ENCODE data around the gene ZBTB7B. TPM values are rescaled to one million over a fixed set of nuclear protein-coding genes. Genes with fewer than 3 reads are reported as not detected.

The ZBTB7B gene
- polyA plus RNA-seq, 2 donors: 71.7 to 95.8 TPM

DNA sequence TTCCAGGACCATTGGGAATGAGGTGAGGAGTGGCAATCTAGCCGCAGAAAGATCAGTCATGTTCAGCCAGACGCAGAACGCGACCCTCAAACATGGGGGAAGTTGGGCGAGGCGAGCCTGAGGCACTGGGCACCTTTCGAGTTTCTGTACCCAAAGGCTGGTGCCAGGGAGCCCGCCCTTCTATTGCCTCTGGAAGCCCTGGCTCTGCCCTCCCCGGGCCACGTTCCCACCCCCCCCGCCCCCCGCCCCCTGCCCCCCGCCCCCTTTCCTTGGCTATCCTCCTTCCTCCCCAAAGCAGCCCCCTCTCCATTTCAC, 2.2 kb upstream of the ZBTB7B start:
- Histone ChIP-seq H3K36me3 (ENCODE audit: control insufficient read depth in 2 of 2, insufficient read depth in 2 of 2, low read length in 1 of 2) (no peaks in the 10 kb centered on the region), H3K4me1 (ENCODE audit: control insufficient read depth in 2 of 2, insufficient read depth in 2 of 2, low read length in 1 of 2) (peaks cover 8 to 10% of the 10 kb centered on the region in 2 donors), H3K27ac (ENCODE audit: low read depth in 2 of 2, low read length in 1 of 2) (peak overlapping the region; percentile 97 to 98), H3K4me3 (ENCODE audit: low read depth in 1 of 2, low read length in 2 of 2) (peak overlapping the region; percentile 61 to 95), H3K9me3 (ENCODE audit: control insufficient read depth in 2 of 2, insufficient read depth in 1 of 2, low read depth in 1 of 2, low read length in 1 of 2) (no peaks in the 10 kb centered on the region), H3K27me3 (ENCODE audit: control insufficient read depth in 1 of 2, insufficient read depth in 2 of 2, low read length in 2 of 2) (no peaks in the 10 kb centered on the region)
- WGBS, 2 donors: 0% methylated on average over 8 to 10 of the region's 13 CpGs

DNA sequence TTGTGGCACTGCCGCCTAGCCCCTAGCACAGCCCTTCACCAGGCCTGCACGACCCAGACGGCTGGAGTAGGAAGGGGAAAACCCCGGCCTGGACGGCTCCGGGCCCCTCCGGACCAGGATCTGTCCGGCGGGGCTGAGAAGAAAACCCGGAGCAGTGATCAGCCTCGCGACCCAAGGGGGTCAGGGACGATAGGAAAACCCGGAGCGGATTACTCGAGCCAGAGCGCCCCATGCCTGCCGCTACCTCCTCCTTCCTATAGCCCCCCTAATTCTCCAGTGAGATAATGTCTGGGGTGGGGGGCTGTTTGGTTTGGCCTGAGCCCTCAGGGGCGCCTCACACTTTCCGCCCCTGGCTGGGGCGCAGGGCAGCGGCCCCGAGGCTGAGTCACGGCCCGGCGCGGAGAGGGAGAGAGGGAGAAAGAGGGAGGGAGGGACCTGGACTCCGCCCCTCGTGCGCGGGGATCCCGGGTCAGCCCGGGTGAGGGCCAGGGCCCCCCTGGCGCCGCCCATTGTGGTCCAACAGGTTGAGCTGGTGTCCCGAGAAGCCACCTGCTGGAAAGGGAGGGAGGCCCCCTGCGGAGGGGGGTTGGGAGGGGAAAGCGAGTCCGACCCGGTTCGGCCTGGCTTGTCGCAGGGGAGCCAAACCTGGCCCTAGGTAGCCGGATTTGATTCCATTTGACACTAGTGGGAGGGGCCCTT, 1.7 kb upstream of the ZBTB7B start:
- H3K4me1 ChIP-seq (ENCODE audit: control insufficient read depth in 2 of 2, insufficient read depth in 2 of 2, low read length in 1 of 2): peaks cover 8 to 14% of the 10 kb centered on the region in 2 donors

DNA sequence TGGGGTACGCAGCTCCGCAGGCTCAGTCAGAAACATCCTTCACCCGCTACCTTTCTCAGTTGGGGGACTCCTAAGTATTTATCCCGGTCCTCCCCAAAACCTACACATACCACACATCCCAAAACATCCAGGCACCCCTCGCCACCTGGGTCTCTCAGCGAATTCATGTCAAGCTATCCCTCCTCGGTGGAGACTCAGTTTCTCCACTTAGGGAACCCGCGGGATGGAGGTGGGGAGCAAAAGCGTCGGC, 1.3 kb upstream of the ZBTB7B start:
- Histone ChIP-seq H3K27ac (ENCODE audit: low read depth in 2 of 2, low read length in 1 of 2) (peak overlapping the region; percentile 97 to 98), H3K36me3 (ENCODE audit: control insufficient read depth in 2 of 2, insufficient read depth in 2 of 2, low read length in 1 of 2) (no peaks in the 10 kb centered on the region), H3K4me3 (ENCODE audit: low read depth in 1 of 2, low read length in 2 of 2) (peak overlapping the region; percentile 61 to 95), H3K27me3 (ENCODE audit: control insufficient read depth in 1 of 2, insufficient read depth in 2 of 2, low read length in 2 of 2) (no peaks in the 10 kb centered on the region), H3K4me1 (ENCODE audit: control insufficient read depth in 2 of 2, insufficient read depth in 2 of 2, low read length in 1 of 2) (peaks cover 8 to 19% of the 10 kb centered on the region in 2 donors), H3K9me3 (ENCODE audit: control insufficient read depth in 2 of 2, insufficient read depth in 1 of 2, low read depth in 1 of 2, low read length in 1 of 2) (no peaks in the 10 kb centered on the region)
- 0 to 1% methylated on average over 11 of the region's 11 CpGs for WGBS, 2 donors

More for the DNA sequence above, 1.7 kb upstream of the ZBTB7B start:
- Histone ChIP-seq H3K27me3 (ENCODE audit: control insufficient read depth in 1 of 2, insufficient read depth in 2 of 2, low read length in 2 of 2) (no peaks in the 10 kb centered on the region), H3K4me3 (ENCODE audit: low read depth in 1 of 2, low read length in 2 of 2) (peak overlapping the region; percentile 61 to 95), H3K27ac (ENCODE audit: low read depth in 2 of 2, low read length in 1 of 2) (peak overlapping the region; percentile 97 to 98), H3K36me3 (ENCODE audit: control insufficient read depth in 2 of 2, insufficient read depth in 2 of 2, low read length in 1 of 2) (no peaks in the 10 kb centered on the region), H3K9me3 (ENCODE audit: control insufficient read depth in 2 of 2, insufficient read depth in 1 of 2, low read depth in 1 of 2, low read length in 1 of 2) (no peaks in the 10 kb centered on the region)
- WGBS, 2 donors: 0 to 1% methylated on average over 42 to 43 of the region's 43 CpGs

GRCh38 chr1:155001675-155002463, 733 bp upstream of the ZBTB7B start:
- Histone ChIP-seq H3K27me3 (ENCODE audit: control insufficient read depth in 1 of 2, insufficient read depth in 2 of 2, low read length in 2 of 2) (no peaks in the 10 kb centered on the region), H3K27ac (ENCODE audit: low read depth in 2 of 2, low read length in 1 of 2) (peak overlapping the region; percentile 97 to 98), H3K36me3 (ENCODE audit: control insufficient read depth in 2 of 2, insufficient read depth in 2 of 2, low read length in 1 of 2) (no peaks in the 10 kb centered on the region), H3K4me3 (ENCODE audit: low read depth in 1 of 2, low read length in 2 of 2) (peak overlapping the region; percentile 61 to 95), H3K4me1 (ENCODE audit: control insufficient read depth in 2 of 2, insufficient read depth in 2 of 2, low read length in 1 of 2) (peaks cover 8 to 21% of the 10 kb centered on the region in 2 donors), H3K9me3 (ENCODE audit: control insufficient read depth in 2 of 2, insufficient read depth in 1 of 2, low read depth in 1 of 2, low read length in 1 of 2) (no peaks in the 10 kb centered on the region)
- 0 to 1% methylated on average over 30 to 38 of the region's 38 CpGs for WGBS, 2 donors

DNA sequence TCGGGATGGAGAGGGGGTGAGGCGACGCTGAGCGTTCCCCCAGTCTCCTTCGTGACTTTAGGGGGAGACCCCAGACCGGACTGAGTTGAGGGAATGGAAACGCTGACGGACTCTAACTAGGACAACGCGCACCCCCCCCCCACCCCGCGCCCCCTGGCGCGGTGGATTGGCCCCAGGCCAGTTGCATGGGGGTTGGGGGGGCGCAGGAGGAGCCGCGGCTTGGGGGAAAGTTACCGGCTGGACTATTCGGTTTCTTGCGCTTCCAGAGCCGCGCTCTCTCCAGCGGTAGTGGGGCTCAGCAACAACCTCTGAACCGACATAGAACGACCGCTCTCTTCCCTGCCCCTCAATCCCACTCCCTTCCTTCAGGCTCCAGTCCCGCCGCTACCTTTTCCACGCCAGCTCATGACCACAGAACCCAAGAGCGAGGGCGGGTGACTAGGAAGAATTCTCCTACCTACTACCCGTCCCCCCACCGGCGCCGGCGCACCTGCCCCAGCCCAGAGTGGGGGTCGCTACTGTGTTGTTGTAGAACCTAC, 694 bp downstream of the ZBTB7B start:
- Histone ChIP-seq H3K27ac (ENCODE audit: low read depth in 2 of 2, low read length in 1 of 2) (peak overlapping the region; percentile 98), H3K27me3 (ENCODE audit: control insufficient read depth in 1 of 2, insufficient read depth in 2 of 2, low read length in 2 of 2) (no peaks in the 10 kb centered on the region), H3K4me1 (ENCODE audit: control insufficient read depth in 2 of 2, insufficient read depth in 2 of 2, low read length in 1 of 2) (peaks cover 11 to 26% of the 10 kb centered on the region in 2 donors), H3K4me3 (ENCODE audit: low read depth in 1 of 2, low read length in 2 of 2) (peak overlapping the region; percentile 79 to 95), H3K36me3 (ENCODE audit: control insufficient read depth in 2 of 2, insufficient read depth in 2 of 2, low read length in 1 of 2) (no peaks in the 10 kb centered on the region), H3K9me3 (ENCODE audit: control insufficient read depth in 2 of 2, insufficient read depth in 1 of 2, low read depth in 1 of 2, low read length in 1 of 2) (no peaks in the 10 kb centered on the region)
- WGBS, 2 donors: 0% methylated on average over 33 to 37 of the region's 37 CpGs

- no peaks in the 10 kb centered on the region for H3K9me3 ChIP-seq (ENCODE audit: control insufficient read depth in 2 of 2, insufficient read depth in 1 of 2, low read depth in 1 of 2, low read length in 1 of 2)
- peak overlapping the region; percentile 79 to 95 for H3K4me3 ChIP-seq (ENCODE audit: low read depth in 1 of 2, low read length in 2 of 2)
- WGBS, 2 donors: 1 to 2% methylated on average over 33 to 34 of the region's 34 CpGs
- H3K4me1 ChIP-seq (ENCODE audit: control insufficient read depth in 2 of 2, insufficient read depth in 2 of 2, low read length in 1 of 2): peaks cover 11 to 26% of the 10 kb centered on the region in 2 donors
- H3K36me3 ChIP-seq (ENCODE audit: control insufficient read depth in 2 of 2, insufficient read depth in 2 of 2, low read length in 1 of 2): no peaks in the 10 kb centered on the region
- no peaks in the 10 kb centered on the region for H3K27me3 ChIP-seq (ENCODE audit: control insufficient read depth in 1 of 2, insufficient read depth in 2 of 2, low read length in 2 of 2)
- peak overlapping the region; percentile 98 for H3K27ac ChIP-seq (ENCODE audit: low read depth in 2 of 2, low read length in 1 of 2)
These were observed 1.3 kb downstream of the ZBTB7B start for GRCh38 chr1:155003766-155004351.

GRCh38 chr1:155004352-155005075, 1.9 kb downstream of the ZBTB7B start:
- Histone ChIP-seq H3K4me3 (ENCODE audit: low read depth in 1 of 2, low read length in 2 of 2) (peak overlapping the region; percentile 79 to 95), H3K36me3 (ENCODE audit: control insufficient read depth in 2 of 2, insufficient read depth in 2 of 2, low read length in 1 of 2) (no peaks in the 10 kb centered on the region), H3K4me1 (ENCODE audit: control insufficient read depth in 2 of 2, insufficient read depth in 2 of 2, low read length in 1 of 2) (peaks cover 5 to 26% of the 10 kb centered on the region in 2 donors), H3K27ac (ENCODE audit: low read depth in 2 of 2, low read length in 1 of 2) (peak overlapping the region; percentile 98), H3K27me3 (ENCODE audit: control insufficient read depth in 1 of 2, insufficient read depth in 2 of 2, low read length in 2 of 2) (no peaks in the 10 kb centered on the region), H3K9me3 (ENCODE audit: control insufficient read depth in 2 of 2, insufficient read depth in 1 of 2, low read depth in 1 of 2, low read length in 1 of 2) (no peaks in the 10 kb centered on the region)
- WGBS, 2 donors: 26% methylated on average over 5 of the region's 5 CpGs

GRCh38 chr1:155005076-155006011, 2.7 kb downstream of the ZBTB7B start:
- Histone ChIP-seq H3K36me3 (ENCODE audit: control insufficient read depth in 2 of 2, insufficient read depth in 2 of 2, low read length in 1 of 2) (no peaks in the 10 kb centered on the region), H3K4me3 (ENCODE audit: low read depth in 1 of 2, low read length in 2 of 2) (peak overlapping the region; percentile 79 to 95), H3K4me1 (ENCODE audit: control insufficient read depth in 2 of 2, insufficient read depth in 2 of 2, low read length in 1 of 2) (peaks cover 3 to 26% of the 10 kb centered on the region in 2 donors), H3K9me3 (ENCODE audit: control insufficient read depth in 2 of 2, insufficient read depth in 1 of 2, low read depth in 1 of 2, low read length in 1 of 2) (no peaks in the 10 kb centered on the region), H3K27ac (ENCODE audit: low read depth in 2 of 2, low read length in 1 of 2) (peak overlapping the region; percentile 98), H3K27me3 (ENCODE audit: control insufficient read depth in 1 of 2, insufficient read depth in 2 of 2, low read length in 2 of 2) (no peaks in the 10 kb centered on the region)
- WGBS, 2 donors: 25 to 30% methylated on average over 16 to 17 of the region's 17 CpGs
